Heart right ventricle (tissue), 16 donors: ENCODE measurements around the gene MRPS6. TPM values are rescaled to one million over a fixed set of nuclear protein-coding genes. Genes with fewer than 3 reads are reported as not detected.

Source experiments
- ATAC-seq, 8 donors: fragments of 200-7000 bp; cut with Tn5 transposase; one replicate each; pipeline ENCODE4 v1.9.1; 2020; ENCODE audit warnings: mild to moderate bottlenecking in 8 of 8, moderate library complexity in 8 of 8, moderate number of reproducible peaks in 1 of 8
- DNase-seq, 2 donors: peaks; one replicate each; pipeline ENCODE4 v3.0.0-alpha.2; 2020
- H3K27ac ChIP-seq, 10 donors: fragments of 200-600 bp; sonication (generic) in 2 of 10; one replicate each; pipeline versions ENCODE4 v1.5.0 to v1.8.0; 2020 to 2022; ENCODE audit warnings: mild to moderate bottlenecking in 3 of 10
- H3K27me3 ChIP-seq, 7 donors: fragments of 200-600 bp; one replicate each; pipeline ENCODE4 v1.8.0; 2021 to 2022; ENCODE audit warnings: mild to moderate bottlenecking in 2 of 7
- H3K36me3 ChIP-seq, 9 donors: fragments of 200-600 bp; sonication (generic) in 1 of 9; one replicate each; pipeline versions ENCODE4 v1.5.0 to v1.8.0; 2020 to 2022; ENCODE audit warnings: mild to moderate bottlenecking in 2 of 9
- H3K4me1 ChIP-seq, 9 donors: fragments of 200-600 bp; sonication (generic) in 1 of 9; one replicate each; pipeline versions ENCODE4 v1.5.0 to v1.8.0; 2020 to 2022; ENCODE audit warnings: mild to moderate bottlenecking in 4 of 9
- H3K4me3 ChIP-seq, 10 donors: fragments of 200-600 bp; sonication (generic) in 2 of 10; one replicate each; pipeline versions ENCODE4 v1.5.0 to v1.8.0; 2020 to 2022; ENCODE audit warnings: mild to moderate bottlenecking in 7 of 10, moderate library complexity in 2 of 10
- H3K9me3 ChIP-seq, 11 donors: fragments of 200-600 bp in 10 of 11; sonication (generic) in 2 of 11; one replicate each; pipeline versions ENCODE4 v1.5.0 to v1.8.0; 2013 to 2022; ENCODE audit warnings: mild to moderate bottlenecking in 2 of 11, control low read depth in 1 of 11, moderate library complexity in 1 of 11
- CTCF ChIP-seq, 9 donors: fragments of 200-600 bp; sonication (generic) in 2 of 9; IDR thresholded peaks; one replicate each; pipeline versions ENCODE4 v1.5.0 to v1.8.0; 2021 to 2022; ENCODE audit warnings: antibody characterized with exemption in 9 of 9, mild to moderate bottlenecking in 5 of 9, moderate library complexity in 1 of 9
- WGBS, 2 donors: extraction: QIAGEN DNeasy Blood & Tissue Kit; methylation state at CpG; one replicate each; pipeline ENCODE4 v1.1.7; 2013; ENCODE audit warnings: inconsistent platforms in 1 of 2; 5-methylcytosine and 5-hydroxymethylcytosine counted together
- intact Hi-C, 10 donors: fragments of 100-400 bp; cut with DNase I; formaldehyde crosslinking; loops; one replicate each; pipeline versions ENCODE4 v1.11.1 to v1.14.2; 2022
- long read RNA-seq, 3 donors: library from polyadenylated mRNA; unstranded; transcript quantifications; one replicate each; pipeline ENCODE4 v2.0.0, GENCODE V29; 2020 to 2021
- polyA plus RNA-seq, 2 donors: library from polyadenylated mRNA; stranded (reverse); fragments of 200-250 nt; gene quantifications; one replicate each; pipeline ENCODE4 v1.2.3, GENCODE V29; 2013
- total RNA-seq, 10 donors: library from RNA; stranded (reverse); fragmentation: NEBNext Ultra II Directional in 3 of 10; extraction: Animal tissue kit (Norgen Biotek cat#: 25700) in 3 of 10; gene quantifications; one replicate each; pipeline versions ENCODE4 v1.2.1 to v1.2.4, GENCODE V29; 2021 to 2023
- donor health status: Arrhythmogenic right ventricular cardiomyopathy.
- donor health status: ischemic (EF 13 %, LVEDD 7.1; RV severe dilation, severe dysfunction).
- donor health status: healthy with polysubstance abuse.
- donor health status: DM: no; HTN: yes; CAD: no.
- donor health status: DM: no; HTN: no; CAD: no.
- donor health status: ischemic (EF 25% LVEDD 6.9; RV normal size, moderate dysfunction).
- donor health status: ischemic (EF 25% LVEDD 5.7; RV mildly dilated, moderate dysfunction).
- donor health status: healthy.
- donor health status: DM: yes; HTN: yes; CAD: no.
- donor health status: Ischemic cardiomyopathy.
- donor health status: ischemic (EF 35%, LVEDD 5.7; RV mildly dilated, moderate dysfunction).
- donor health status: nonischemic (EF 11% LVEDD 7.7; RV severe dilation, severe dysfunction).
- donor health status: DM: yes; HTN: yes; CAD: no.
- donor health status: PGD.
- donor health status: ischemic (EF 29% LVEDD 5.4; RV normal size, mild dysfunction).
- donor health status: nonischemic (EF 23%, LVEDD 6.1; RV moderate dilation, normal function).

The MRPS6 gene
- 10 to 100 TPM; 32.0 to 68.1 (median 38.4) TPM for total RNA-seq
- 10 to 100 TPM; 38.7 to 51.7 TPM for polyA plus RNA-seq
- long read RNA-seq, donor 1, transcript MRPS6-201 (3 exons, 990 nt) = major isoform, 81 of 100 reads
- long read RNA-seq, donor 1, partial matches to known transcripts = 2 of 100 reads
- long read RNA-seq, donor 1, other reads (novel, unspliced or antisense) = 16 of 100 reads
- long read RNA-seq, donor 2, transcript MRPS6-201 (3 exons, 990 nt) = major isoform, 85 of 97 reads
- long read RNA-seq, donor 2, partial matches to known transcripts = 0 of 97 reads
- long read RNA-seq, donor 2, other reads (novel, unspliced or antisense) = 12 of 97 reads
- long read RNA-seq, donor 3, transcript MRPS6-201 (3 exons, 990 nt) = major isoform, 36 of 42 reads
- long read RNA-seq, donor 3, partial matches to known transcripts = 1 of 42 reads
- long read RNA-seq, donor 3, other reads (novel, unspliced or antisense) = 5 of 42 reads

- intact Hi-C loops = loop anchor here (1.0 to 10.0 kb wide), 10 partner anchors 56 to 542 kb away; partner anchors contain the start of gene RCAN1 (in 1 of the 10)
These were observed at the start of gene MRPS6, which contains the start of gene SLC5A3 for GRCh38 chr21:34073032-34073748. MRPS6 (plus strand) TSS chr21:34073578; CDS start chr21:34073701, 123 bp downstream. SLC5A3 (plus strand) TSS chr21:34073578; CDS start chr21:34095199, 21,621 bp downstream.

GRCh38 chr21:34023691-34024373, 49.5 kb upstream of the MRPS6 start:
- H3K27ac ChIP-seq = no peak overlapping the region
- peaks cover 0 to 56% (median 3%) of the 10 kb centered on the region in 9 donors for H3K4me1 ChIP-seq
- 74 to 79% methylated on average over 8 of the region's 8 CpGs for WGBS, 2 donors
- no peaks in the 10 kb centered on the region for H3K36me3 ChIP-seq
- TF ChIP-seq CTCF (IDR thresholded peaks at IDR 0.05) = no peak
- intact Hi-C loops = loop anchor here in 2 of 10 donors (2.0 to 10.0 kb wide), 3 partner anchors 37 to 79 kb away; no protein-coding TSS in a partner anchor
- H3K27me3 ChIP-seq = no peaks in the 10 kb centered on the region
- no peak overlapping the region for H3K4me3 ChIP-seq
- no peak for DNase-seq
- H3K9me3 ChIP-seq = peaks cover 0 to 19% (median 0%) of the 10 kb centered on the region in 11 donors
- no peak for ATAC-seq

More at GRCh38 chr21:34073032-34073748, at the start of gene MRPS6, which contains the start of gene SLC5A3:
- peak; percentile 87 to 94 (median 92) for ATAC-seq
- Histone ChIP-seq H3K9me3 (no peaks in the 10 kb centered on the region), H3K27ac (peak within 1 kb of the TSS; percentile 46 to 92 (median 86)), H3K4me3 (peak within 1 kb of the TSS; percentile 30 to 85 (median 79)), H3K27me3 (no peaks in the 10 kb centered on the region), H3K36me3 (no peaks in the 10 kb centered on the region), H3K4me1 (peaks cover 0 to 47% (median 28%) of the 10 kb centered on the region in 9 donors)
- peak in 2 of 9 donors; percentile 9 to 10 for TF ChIP-seq CTCF (IDR thresholded peaks at IDR 0.05)
- WGBS, 2 donors = 1% methylated on average over 47 to 82 of the region's 104 CpGs
- DNase-seq = peak; percentile 82 to 88

- WGBS, 2 donors = 93 to 94% methylated on average over 3 of the region's 3 CpGs
- peaks cover 0 to 52% (median 3%) of the 10 kb centered on the region in 9 donors for H3K4me1 ChIP-seq
- no peak for TF ChIP-seq CTCF (IDR thresholded peaks at IDR 0.05)
- peaks cover 0 to 19% (median 0%) of the 10 kb centered on the region in 11 donors for H3K9me3 ChIP-seq
- DNase-seq = no peak
- intact Hi-C loops = loop anchor here in 2 of 10 donors (2.0 to 10.0 kb wide), 3 partner anchors 38 to 80 kb away; no protein-coding TSS in a partner anchor
- no peak overlapping the region for H3K4me3 ChIP-seq
- no peak for ATAC-seq
- H3K27me3 ChIP-seq = no peaks in the 10 kb centered on the region
- H3K36me3 ChIP-seq = no peaks in the 10 kb centered on the region
- H3K27ac ChIP-seq = no peak overlapping the region
These were observed 49.0 kb upstream of the MRPS6 start for GRCh38 chr21:34024374-34024693.
